Measurements from ENCODE around the gene ADK.
"Not testable (repeated sequence)": the region's sequence is repeated elsewhere in the genome, so short reads cannot be mapped to it uniquely, and the experiment has no call there.

Gene ADK

DNA sequence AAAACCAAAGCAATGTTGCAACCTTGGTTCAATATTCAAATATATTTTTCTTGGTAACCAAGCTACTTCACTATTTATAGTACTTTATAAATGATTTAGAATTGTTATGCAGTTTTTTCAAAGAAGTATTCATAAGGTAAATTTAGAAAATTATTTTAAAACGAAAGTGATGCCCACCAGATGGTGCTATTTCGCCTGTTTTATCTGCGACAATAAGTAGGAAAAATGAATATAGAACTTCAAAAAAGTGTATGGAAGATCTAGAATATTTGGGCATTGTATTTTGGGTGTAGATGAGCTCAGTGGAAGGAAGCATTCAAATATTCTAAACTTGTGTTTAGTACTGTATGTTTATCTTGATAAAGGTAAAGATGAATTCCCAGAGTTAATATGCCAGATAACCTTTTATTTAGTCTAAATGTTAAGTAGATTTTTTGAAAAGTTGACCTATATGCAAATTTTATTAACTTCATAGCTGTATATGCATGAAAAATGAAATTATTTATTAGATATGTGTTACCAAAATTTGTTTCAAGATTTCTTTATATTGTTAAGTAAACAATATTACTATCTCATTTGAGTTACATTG is 93.2 kb downstream of the ADK start:
- DNase-seq (ENCODE audit: low spot score), result no peak

- DNase-seq (ENCODE audit: low spot score), result no peak
These were observed 93.8 kb downstream of the ADK start for GRCh38 chr10:74244807-74245206.

GRCh38 chr10:74246495-74246894 is 95.5 kb downstream of the ADK start:
- DNase-seq (ENCODE audit: low spot score), result no peak

DNA sequence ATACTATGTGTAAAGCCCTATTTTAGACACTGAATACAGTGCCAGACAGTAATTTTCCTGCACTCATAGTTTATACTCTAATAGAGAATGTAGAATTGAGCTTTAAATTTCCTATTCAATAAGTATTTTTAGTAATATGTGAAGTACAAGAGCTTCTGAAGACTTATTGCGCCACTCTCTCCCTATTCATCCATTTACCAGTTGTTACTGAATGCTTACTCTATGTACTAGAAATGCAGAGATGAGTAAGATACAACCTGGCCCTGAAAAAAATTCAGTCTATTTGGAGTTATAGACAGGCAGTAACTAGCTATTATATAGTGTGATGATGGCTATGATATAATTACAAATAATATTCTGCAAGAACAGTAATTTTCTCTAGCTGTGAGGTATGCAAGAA is 98.8 kb downstream of the ADK start:
- no peak for DNase-seq (ENCODE audit: low spot score)

DNA sequence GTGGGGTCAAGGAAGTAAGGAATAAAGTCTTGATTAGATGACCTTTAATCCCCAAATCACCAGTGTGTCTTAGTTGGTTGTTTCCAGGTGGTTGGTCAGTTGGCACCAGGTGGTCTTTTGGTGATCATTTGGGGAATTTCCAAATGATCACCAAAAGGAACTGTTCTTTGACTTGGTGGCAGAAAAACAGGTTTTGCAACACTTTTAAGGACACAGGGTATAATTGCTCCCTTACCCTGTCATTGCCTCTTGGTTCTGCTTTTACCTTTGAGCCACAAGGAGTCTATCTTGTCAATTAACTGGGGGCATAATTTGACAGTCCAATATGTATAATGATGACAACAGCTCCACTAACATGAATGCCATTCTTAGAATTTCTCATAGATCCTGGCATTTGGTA is 104.2 kb downstream of the ADK start:
- no peak for DNase-seq (ENCODE audit: low spot score)

GRCh38 chr10:74255888-74256357 is 104.9 kb downstream of the ADK start:
- DNase-seq (ENCODE audit: low spot score), result no peak

- no peak for DNase-seq (ENCODE audit: low spot score)
These were observed 111.8 kb downstream of the ADK start for GRCh38 chr10:74262856-74263255.

GRCh38 chr10:74263996-74264395 is 113.0 kb downstream of the ADK start:
- no peak for DNase-seq (ENCODE audit: low spot score)

DNA sequence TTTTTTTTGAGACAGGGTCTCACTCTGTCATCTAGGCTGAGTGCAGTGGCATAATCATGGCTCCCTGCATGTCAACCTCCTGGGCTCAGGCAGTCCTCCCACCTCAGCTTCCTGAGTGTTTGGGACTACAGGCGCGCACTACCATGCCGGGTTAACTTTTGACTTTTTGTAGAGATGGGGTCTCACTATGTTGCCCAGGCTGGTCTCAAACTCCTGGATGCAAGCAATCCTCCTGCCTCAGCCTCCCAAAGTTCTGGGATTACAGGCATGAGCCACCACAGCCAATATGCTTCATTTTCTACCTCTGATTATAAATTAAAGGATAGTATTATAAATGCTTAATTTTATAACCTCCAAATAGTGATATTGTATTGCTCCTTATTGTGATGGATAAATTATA is 121.3 kb downstream of the ADK start:
- DNase-seq (ENCODE audit: low spot score), result no peak

GRCh38 chr10:74275755-74276290 is 124.8 kb downstream of the ADK start:
- no peak for DNase-seq (ENCODE audit: low spot score)

- DNase-seq (ENCODE audit: low spot score), result no peak
These were observed 125.4 kb downstream of the ADK start for GRCh38 chr10:74276416-74276815.

- DNase-seq (ENCODE audit: low spot score), result no peak
These were observed 131.3 kb downstream of the ADK start for GRCh38 chr10:74282151-74282847.

DNA sequence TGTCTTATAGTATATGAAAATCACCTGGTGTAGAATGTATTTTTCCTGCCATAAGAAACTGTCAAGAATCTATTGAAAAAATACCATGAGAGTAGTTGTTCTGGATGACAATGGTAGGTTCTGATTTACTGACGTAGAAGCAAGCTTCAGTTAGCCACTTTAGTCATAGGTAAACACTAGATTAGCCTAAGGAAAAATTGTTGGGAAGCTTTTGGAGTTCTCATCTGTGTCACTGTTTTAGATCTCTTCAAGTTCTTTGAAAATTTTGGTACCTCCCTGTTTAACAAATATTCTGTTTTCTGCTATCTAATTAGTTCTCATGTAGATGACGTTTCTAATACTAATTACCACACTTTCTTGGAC is 131.8 kb downstream of the ADK start:
- no peak for DNase-seq (ENCODE audit: low spot score)

- DNase-seq (ENCODE audit: low spot score), result no peak
These were observed 138.2 kb downstream of the ADK start for GRCh38 chr10:74289188-74289587.

DNA sequence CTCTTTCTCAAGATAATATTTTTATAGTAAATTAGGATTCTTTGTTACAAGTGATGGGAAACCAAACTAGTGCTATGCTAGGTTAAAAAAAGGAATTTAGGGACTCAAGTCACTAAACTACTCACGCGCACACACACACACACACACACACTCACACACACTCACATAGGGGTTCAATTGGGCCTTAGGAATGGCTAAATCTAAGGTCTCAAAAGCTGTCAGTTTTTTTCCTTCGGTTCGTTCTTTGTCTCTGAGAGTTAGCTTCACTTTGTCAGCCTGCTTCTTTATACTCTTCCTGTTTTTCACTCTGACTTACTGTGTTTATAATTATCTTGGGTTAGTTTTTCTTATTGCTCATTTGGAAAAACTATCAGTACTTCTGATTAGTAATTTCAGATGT is 138.9 kb downstream of the ADK start:
- no peak for DNase-seq (ENCODE audit: low spot score)

DNA sequence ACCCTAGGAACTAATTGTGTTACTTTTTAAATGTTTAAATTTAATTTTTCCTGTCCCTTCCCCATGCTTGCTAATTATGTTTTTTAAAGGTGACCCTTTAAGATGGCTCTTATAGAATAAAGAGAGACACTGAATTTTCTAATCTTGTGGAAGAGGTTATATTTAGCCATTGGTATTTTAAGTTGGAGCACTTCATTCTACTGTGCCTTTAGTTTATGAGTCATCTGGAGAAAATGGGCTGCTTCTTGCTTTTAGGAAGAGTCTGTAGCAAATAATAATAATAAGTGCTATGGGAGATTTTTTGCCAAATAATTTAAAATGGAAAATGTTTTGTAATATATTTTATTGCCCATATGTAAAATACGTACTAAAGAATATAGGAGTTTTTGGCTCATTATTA is 139.7 kb downstream of the ADK start:
- no peak for DNase-seq (ENCODE audit: low spot score)

GRCh38 chr10:74292871-74293427 is 141.9 kb downstream of the ADK start:
- DNase-seq (ENCODE audit: low spot score), result no peak

GRCh38 chr10:74293686-74294371 is 142.8 kb downstream of the ADK start:
- DNase-seq (ENCODE audit: low spot score), result no peak

- no peak for DNase-seq (ENCODE audit: low spot score)
These were observed 146.5 kb downstream of the ADK start for GRCh38 chr10:74297389-74298080.

GRCh38 chr10:74300074-74300621 is 149.1 kb downstream of the ADK start:
- DNase-seq (ENCODE audit: low spot score), result not testable (repeated sequence)

- no peak for DNase-seq (ENCODE audit: low spot score)
These were observed 149.6 kb downstream of the ADK start for GRCh38 chr10:74300666-74301065.

- DNase-seq (ENCODE audit: low spot score), result no peak
These were observed 154.7 kb downstream of the ADK start for GRCh38 chr10:74305730-74306129.

All from ecto neural progenitor cell (in vitro differentiated cells).